ENCODE measurements around the gene THRAP3.

The THRAP3 gene

GRCh38 chr1:36350659-36351226 lies 126.5 kb downstream of the THRAP3 start:
- TF ChIP-seq FOXP2 (optimal IDR thresholded peaks at IDR 0.05; ENCODE audit: borderline replicate concordance, extremely low read depth, extremely low read length, insufficient read depth) (no peak), POLR2AphosphoS5 (IDR thresholded peaks at IDR 0.05; ENCODE audit: low read depth, low read length) (no peak), SIN3A (IDR thresholded peaks at IDR 0.05; ENCODE audit: borderline replicate concordance, insufficient read depth, low read length) (no peak), REST (IDR thresholded peaks at IDR 0.05; ENCODE audit: insufficient read depth in 1 of 2, low read depth in 2 of 2, low read length in 2 of 2) (no peak), TAF1 (IDR thresholded peaks at IDR 0.05; ENCODE audit: borderline replicate concordance, insufficient read depth, low read length) (no peak)

- TF ChIP-seq FOXP2 (optimal IDR thresholded peaks at IDR 0.05; ENCODE audit: borderline replicate concordance, extremely low read depth, extremely low read length, insufficient read depth) (no peak), SIN3A (IDR thresholded peaks at IDR 0.05; ENCODE audit: borderline replicate concordance, insufficient read depth, low read length) (no peak), POLR2AphosphoS5 (IDR thresholded peaks at IDR 0.05; ENCODE audit: low read depth, low read length) (no peak), TAF1 (IDR thresholded peaks at IDR 0.05; ENCODE audit: borderline replicate concordance, insufficient read depth, low read length) (no peak), REST (IDR thresholded peaks at IDR 0.05; ENCODE audit: insufficient read depth in 1 of 2, low read depth in 2 of 2, low read length in 2 of 2) (no peak)
Observed at GRCh38 chr1:36351227-36351977, 127.2 kb downstream of the THRAP3 start.

GRCh38 chr1:36352125-36352909 lies 128.1 kb downstream of the THRAP3 start:
- TF ChIP-seq SIN3A (IDR thresholded peaks at IDR 0.05; ENCODE audit: borderline replicate concordance, insufficient read depth, low read length): no peak
- no peak for TF ChIP-seq TAF1 (IDR thresholded peaks at IDR 0.05; ENCODE audit: borderline replicate concordance, insufficient read depth, low read length)
- TF ChIP-seq REST (IDR thresholded peaks at IDR 0.05; ENCODE audit: insufficient read depth in 1 of 2, low read depth in 2 of 2, low read length in 2 of 2): no peak
- TF ChIP-seq FOXP2 (optimal IDR thresholded peaks at IDR 0.05; ENCODE audit: borderline replicate concordance, extremely low read depth, extremely low read length, insufficient read depth): no peak
- TF ChIP-seq POLR2AphosphoS5 (IDR thresholded peaks at IDR 0.05; ENCODE audit: low read depth, low read length): no peak

- TF ChIP-seq POLR2AphosphoS5 (IDR thresholded peaks at IDR 0.05; ENCODE audit: low read depth, low read length) (no peak), REST (IDR thresholded peaks at IDR 0.05; ENCODE audit: insufficient read depth in 1 of 2, low read depth in 2 of 2, low read length in 2 of 2) (no peak), FOXP2 (optimal IDR thresholded peaks at IDR 0.05; ENCODE audit: borderline replicate concordance, extremely low read depth, extremely low read length, insufficient read depth) (no peak), TAF1 (IDR thresholded peaks at IDR 0.05; ENCODE audit: borderline replicate concordance, insufficient read depth, low read length) (no peak), SIN3A (IDR thresholded peaks at IDR 0.05; ENCODE audit: borderline replicate concordance, insufficient read depth, low read length) (no peak)
Observed at GRCh38 chr1:36352910-36353878, 129.0 kb downstream of the THRAP3 start.
